Testis (tissue), 3 donors: Measurements from ENCODE around the gene RABGAP1L. TPM values are rescaled to one million over a fixed set of nuclear protein-coding genes. Genes with fewer than 3 reads are reported as not detected.
"Not testable (repeated sequence)": the region's sequence is repeated elsewhere in the genome, so short reads cannot be mapped to it uniquely, and the experiment has no call there.

Experiments
- DNase-seq: peaks from one replicate; pipeline ENCODE4 v3.0.0-alpha.2; 2019
- H3K27ac ChIP-seq, 2 donors: fragments of 200-600 bp; sonication (generic); one replicate each; pipeline ENCODE4 v1.5.1; 2019
- H3K27me3 ChIP-seq: fragments of 200-600 bp; sonication (generic); one replicate; pipeline ENCODE4 v1.5.1; 2019
- H3K36me3 ChIP-seq: fragments of 200-600 bp; sonication (generic); one replicate; pipeline ENCODE4 v1.5.1; 2017; ENCODE audit warnings: low read depth; ENCODE audit errors: missing control alignments
- H3K4me1 ChIP-seq: fragments of 200-600 bp; sonication (generic); one replicate; pipeline ENCODE4 v1.5.1; 2019
- H3K4me3 ChIP-seq, 2 donors: fragments of 200-600 bp; sonication (generic); one replicate each; pipeline ENCODE4 v1.5.1; 2017 to 2019
- H3K9me3 ChIP-seq: fragments of 200-600 bp; sonication (generic); one replicate; pipeline ENCODE4 v1.5.1; 2017
- CTCF ChIP-seq, 3 experiments: fragments of 450-650 bp in 2 of 3; fragments of 200-600 bp in 1 of 3; sonication (generic) in 1 of 3; IDR thresholded peaks; one replicate each; pipeline ENCODE4 v1.5.1; 2016 to 2019; ENCODE audit warnings: antibody characterized with exemption in 3 of 3, mild to moderate bottlenecking in 2 of 3, moderate library complexity in 1 of 3
- POLR2A ChIP-seq: fragments of 450-650 bp; IDR thresholded peaks from one replicate; pipeline ENCODE4 v1.6.1; 2017; ENCODE audit warnings: antibody characterized with exemption, mild to moderate bottlenecking, moderate library complexity
- WGBS, 2 donors: methylation state at CpG; one replicate each; pipeline ENCODE4 v1.1.5; 2018; 5-methylcytosine and 5-hydroxymethylcytosine counted together
- intact Hi-C: fragments of 100-400 bp; cut with DNase I; formaldehyde crosslinking; loops from one replicate; pipeline ENCODE4 v1.15.1; 2023; ENCODE audit warnings: low total_unique reads
- polyA plus RNA-seq: library from polyadenylated mRNA; stranded (reverse); fragments of 350-450 nt; fragmentation: Illumina TruSeq; extraction: RNeasy Lipid Tissue Mini Kit (QIAGEN cat#74804); gene quantifications from one replicate; pipeline ENCODE4 v1.2.3, GENCODE V29; 2014; ENCODE audit warnings: low read depth, low replicate concordance; ENCODE audit not compliant: insufficient read depth
- total RNA-seq, 2 donors: library from RNA; depleted of rRNA; stranded (reverse); fragments of >200 nt; gene quantifications; one replicate each; pipeline ENCODE4 v1.2.3, GENCODE V29; 2016

RABGAP1L gene
- total and polyA plus RNA-seq, 3 donors from 2014 or later = 40.5 to 53.1 (median 49.5) TPM

DNA sequence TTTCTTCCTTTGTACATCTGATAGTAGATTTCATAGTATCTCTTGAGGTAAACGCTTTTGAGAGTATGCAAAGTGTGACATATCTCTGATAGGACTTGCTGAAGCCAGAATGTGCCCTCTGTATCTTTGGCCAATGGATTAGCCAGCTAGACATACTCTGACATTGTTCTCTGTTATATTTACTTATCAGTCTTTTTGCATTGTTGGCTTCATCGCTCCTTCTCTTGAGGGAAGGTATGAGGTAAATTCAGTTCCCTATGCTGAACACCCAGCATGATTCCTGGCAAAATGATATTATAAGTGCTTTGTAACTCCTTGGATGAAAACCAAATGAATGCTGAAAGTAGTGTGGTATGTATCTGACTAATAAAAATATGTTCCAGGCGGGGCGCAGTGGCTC is 677.2 kb downstream of the RABGAP1L start:
- no peak for TF ChIP-seq CTCF (IDR thresholded peaks at IDR 0.05)
- DNase-seq = no peak
- Histone ChIP-seq H3K4me1 (no peaks in the 10 kb centered on the region), H3K4me3 (no peak overlapping the region), H3K27ac (no peak overlapping the region), H3K27me3 (no peaks in the 10 kb centered on the region), H3K36me3 (no peaks in the 10 kb centered on the region), H3K9me3 (no peaks in the 10 kb centered on the region)
- intact Hi-C loops = no loop called here
- 79 to 93% methylated on average over 4 of the region's 4 CpGs for WGBS, 2 donors

DNA sequence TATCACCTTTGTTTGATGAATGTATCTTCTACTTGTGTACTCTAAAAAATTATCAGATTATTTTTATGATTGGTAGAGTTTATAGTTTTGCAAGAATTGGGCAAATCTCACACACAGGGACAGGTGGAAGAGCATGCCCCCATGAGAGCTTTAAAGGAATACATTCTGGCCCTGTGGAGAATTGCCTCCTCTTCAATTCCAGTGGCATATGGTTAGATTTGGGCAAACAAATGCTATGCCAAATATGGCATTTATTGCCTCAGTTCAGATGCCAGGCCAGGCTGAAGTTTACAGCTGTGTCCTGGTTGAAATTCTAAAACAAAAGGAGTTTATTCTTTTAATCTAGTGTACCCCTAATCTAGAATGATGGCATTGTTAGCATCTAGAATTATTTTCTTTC is 678.1 kb downstream of the RABGAP1L start:
- DNase-seq = no peak
- TF ChIP-seq POLR2A (no peak), CTCF (IDR thresholded peaks at IDR 0.05) (no peak)
- Histone ChIP-seq H3K9me3 (no peaks in the 10 kb centered on the region), H3K4me1 (no peaks in the 10 kb centered on the region), H3K36me3 (no peaks in the 10 kb centered on the region), H3K4me3 (no peak overlapping the region), H3K27ac (no peak overlapping the region), H3K27me3 (no peaks in the 10 kb centered on the region)
- intact Hi-C loops = no loop called here

DNA sequence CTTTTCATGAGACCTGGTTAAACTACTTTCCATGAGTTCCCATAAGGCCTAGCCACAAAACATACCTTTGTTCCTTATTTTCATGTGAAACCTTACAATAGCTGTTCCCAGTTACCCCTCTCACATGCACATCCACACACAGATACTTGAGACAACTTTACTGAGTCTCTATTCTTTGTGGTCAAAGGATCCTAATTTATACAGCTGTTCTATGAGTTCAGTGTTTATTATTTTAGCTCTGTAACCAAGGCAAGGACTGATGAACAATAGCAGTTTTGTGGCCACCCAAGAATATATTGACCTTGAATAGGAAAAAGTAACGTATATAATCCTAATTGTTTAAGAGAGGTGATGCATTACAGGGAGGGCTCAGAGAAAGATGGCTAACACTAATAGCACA is 679.9 kb downstream of the RABGAP1L start:
- no peaks in the 10 kb centered on the region for H3K36me3 ChIP-seq
- H3K4me3 ChIP-seq = no peak overlapping the region
- no peaks in the 10 kb centered on the region for H3K4me1 ChIP-seq
- H3K27me3 ChIP-seq = no peaks in the 10 kb centered on the region
- TF ChIP-seq POLR2A (no peak), CTCF (IDR thresholded peaks at IDR 0.05) (no peak)
- H3K27ac ChIP-seq = no peak overlapping the region
- 76 to 95% methylated on average over 1 of the region's 1 CpG for WGBS, 2 donors
- no peak for DNase-seq
- intact Hi-C loops = no loop called here
- no peaks in the 10 kb centered on the region for H3K9me3 ChIP-seq

DNA sequence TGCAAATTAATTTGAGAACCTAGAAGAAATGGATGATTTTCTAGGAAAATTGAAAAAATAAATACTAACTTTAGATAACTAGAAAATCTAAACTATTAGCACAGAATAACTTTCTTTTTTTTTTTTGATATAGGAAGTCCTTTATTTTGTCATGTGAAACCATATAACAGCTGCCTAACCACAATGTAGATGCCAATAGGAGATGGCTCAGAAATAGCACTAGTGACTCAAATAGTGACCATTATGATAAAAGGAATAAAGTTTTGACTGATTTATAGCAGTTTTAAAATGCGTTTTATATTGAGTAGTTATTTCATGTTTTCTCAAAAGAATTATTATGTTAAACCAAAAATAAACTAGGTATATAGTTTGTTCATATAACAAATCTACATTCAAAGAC is 682.4 kb downstream of the RABGAP1L start:
- intact Hi-C loops = no loop called here
- no peaks in the 10 kb centered on the region for H3K4me1 ChIP-seq
- no peak overlapping the region for H3K27ac ChIP-seq
- H3K9me3 ChIP-seq = no peaks in the 10 kb centered on the region
- H3K4me3 ChIP-seq = no peak overlapping the region
- no peaks in the 10 kb centered on the region for H3K36me3 ChIP-seq
- WGBS, 2 donors = 2 to 35% methylated on average over 1 of the region's 1 CpG
- no peak for DNase-seq
- TF ChIP-seq POLR2A (no peak), CTCF (IDR thresholded peaks at IDR 0.05) (no peak)
- H3K27me3 ChIP-seq = no peaks in the 10 kb centered on the region

DNA sequence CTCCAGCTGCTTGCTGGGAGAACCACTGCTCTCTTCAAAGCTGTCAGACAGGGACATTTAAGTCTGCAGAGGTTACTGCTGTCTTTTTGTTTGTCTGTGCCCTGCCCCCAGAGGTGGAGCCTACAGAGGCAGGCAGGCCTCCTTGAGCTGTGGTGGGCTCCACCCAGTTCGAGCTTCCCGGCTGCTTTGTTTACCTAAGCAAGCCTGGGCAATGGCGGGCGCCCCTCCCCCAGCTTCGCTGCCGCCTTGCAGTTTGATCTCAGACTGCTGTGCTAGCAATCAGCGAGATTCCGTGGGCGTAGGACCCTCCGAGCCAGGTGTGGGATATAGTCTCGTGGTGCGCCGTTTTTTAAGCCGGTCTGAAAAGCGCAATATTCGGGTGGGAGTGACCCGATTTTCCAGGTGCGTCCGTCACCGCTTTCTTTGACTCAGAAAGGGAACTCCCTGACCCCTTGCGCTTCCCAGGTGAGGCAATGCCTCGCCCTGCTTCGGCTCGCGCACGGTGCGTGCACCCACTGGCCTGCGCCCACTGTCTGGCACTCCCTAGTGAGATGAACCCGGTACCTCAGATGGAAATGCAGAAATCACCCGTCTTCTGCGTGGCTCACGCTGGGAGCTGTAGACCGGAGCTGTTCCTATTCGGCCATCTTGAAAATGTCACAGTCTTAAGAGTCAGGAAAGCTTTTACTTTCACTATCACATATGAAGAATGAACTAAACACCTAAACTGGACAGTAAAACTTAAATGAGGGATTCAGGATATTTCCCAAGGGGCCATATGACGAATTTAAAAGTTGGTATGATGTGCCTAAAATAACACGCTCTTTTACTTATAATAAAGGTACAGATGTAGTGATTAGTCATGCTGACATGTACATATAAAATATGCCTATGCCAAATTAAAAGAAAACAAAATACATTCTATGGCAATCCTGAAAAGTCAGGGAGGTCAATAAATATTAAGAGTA is 689.6 kb downstream of the RABGAP1L start:
- H3K27ac ChIP-seq, H3K36me3 ChIP-seq, DNase-seq, H3K9me3 ChIP-seq, H3K27me3 ChIP-seq, H3K4me3 ChIP-seq, intact Hi-C loops, H3K4me1 ChIP-seq: not testable (repeated sequence)
- WGBS, 2 donors = 86 to 98% methylated on average over 3 to 30 of the region's 36 CpGs
